NCI-H1417 treated with DMSO at 0.1 percent for 48 hours (cell line): ENCODE data around the gene INPP5A.
"Not testable (repeated sequence)": the region's sequence is repeated elsewhere in the genome, so short reads cannot be mapped to it uniquely, and the experiment has no call there.

ENCODE experiments used
- DNase-seq: peaks from one replicate; lab custom pipeline; 2025; lab: John Stamatoyannopoulos, UW

The INPP5A gene

DNA sequence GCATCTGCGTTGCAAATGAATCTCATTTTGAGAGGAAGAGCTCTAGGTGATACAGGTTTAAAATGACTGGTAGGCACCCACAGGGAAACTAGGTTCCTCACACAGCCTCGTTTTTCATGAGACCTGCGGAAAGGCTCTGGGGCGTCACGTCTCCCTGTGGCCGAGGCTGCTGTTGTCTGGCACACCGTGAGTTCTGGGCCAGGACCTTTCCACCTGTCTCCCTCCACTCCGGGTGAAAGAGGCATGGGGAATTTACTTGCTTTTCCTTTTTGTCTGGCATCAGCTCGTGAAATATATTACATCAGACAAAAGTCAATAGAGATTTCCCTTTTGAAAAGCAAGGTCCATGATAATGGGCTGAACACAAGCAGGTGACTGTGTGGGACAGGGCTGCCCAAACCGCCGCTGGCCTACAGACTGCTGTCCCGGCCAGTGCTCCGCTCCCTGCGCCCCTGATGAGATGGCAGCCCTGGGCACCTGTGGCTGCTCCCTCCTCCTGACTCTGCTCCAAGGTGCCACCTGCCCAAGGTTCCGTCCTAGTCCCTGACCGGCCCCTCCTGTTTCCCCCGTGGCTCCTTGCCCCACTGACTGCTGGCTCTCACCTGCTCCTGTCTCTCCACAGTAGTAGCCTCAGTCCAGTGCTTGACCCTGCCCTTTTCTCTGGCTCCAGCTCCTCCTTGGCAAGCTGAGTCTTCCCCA lies 138.8 kb downstream of the INPP5A start:
- no peak for DNase-seq

GRCh38 chr10:132677096-132677472 lies 139.5 kb downstream of the INPP5A start:
- DNase-seq = no peak

- DNase-seq = no peak
These were observed 140.1 kb downstream of the INPP5A start for GRCh38 chr10:132677473-132678227.

- no peak for DNase-seq
These were observed 141.0 kb downstream of the INPP5A start for GRCh38 chr10:132678436-132679216.

DNA sequence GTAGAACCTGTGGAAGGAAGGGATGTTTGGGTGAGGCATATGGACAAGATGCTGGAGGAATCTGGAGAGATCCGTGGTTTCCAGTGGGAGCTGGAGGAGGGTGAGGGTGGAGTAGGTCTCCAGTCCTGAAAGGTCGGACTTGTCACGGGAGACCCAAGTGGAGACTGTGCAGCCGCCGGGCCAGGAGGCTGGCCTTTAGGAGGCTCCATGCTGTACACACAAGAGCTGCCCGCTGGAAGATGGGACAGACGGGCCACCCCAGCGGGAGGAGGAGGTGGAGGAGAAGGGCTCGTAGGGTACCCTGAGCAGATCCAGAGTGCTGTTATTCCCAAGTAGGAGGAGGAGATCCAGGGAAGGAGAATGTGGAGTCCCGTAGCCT lies 141.6 kb downstream of the INPP5A start:
- no peak for DNase-seq

DNA sequence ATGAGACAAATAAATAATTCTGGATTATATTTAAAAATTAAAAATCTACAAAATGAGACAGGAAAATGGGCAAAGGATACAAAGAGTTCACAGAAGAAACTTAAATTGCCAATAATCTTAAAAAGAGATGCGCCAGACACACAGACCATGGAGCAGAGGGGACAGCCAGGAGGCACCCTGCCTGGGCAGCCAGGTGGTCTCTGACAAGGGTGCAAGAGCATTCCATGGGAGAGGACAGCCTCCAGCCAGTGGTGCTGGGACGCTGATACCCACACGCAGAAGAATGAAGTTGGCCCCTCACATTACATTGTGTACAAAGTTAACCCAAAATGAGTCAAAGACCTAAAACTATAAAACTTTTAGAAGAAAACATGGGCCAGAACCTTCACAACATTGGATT lies 142.1 kb downstream of the INPP5A start:
- DNase-seq = no peak

DNA sequence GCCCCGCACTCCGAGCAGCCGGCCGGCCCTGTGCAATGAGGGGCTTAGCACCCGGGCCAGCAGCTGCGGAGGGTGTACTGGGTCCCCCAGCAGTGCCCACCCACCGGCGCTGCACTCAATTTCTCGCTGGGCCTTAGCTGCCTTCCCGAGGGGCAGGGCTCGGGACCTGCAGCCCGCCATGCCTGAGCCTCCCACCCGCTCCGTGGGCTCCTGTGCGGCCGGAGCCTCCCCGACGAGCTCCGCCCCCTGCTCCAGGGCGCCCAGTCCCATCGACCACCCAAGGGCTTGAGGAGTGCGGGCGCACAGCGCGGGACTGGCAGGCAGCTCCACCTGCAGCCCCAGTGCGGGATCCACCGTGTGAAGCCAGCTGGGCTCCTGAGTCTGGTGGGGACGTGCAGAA lies 143.2 kb downstream of the INPP5A start:
- not testable (repeated sequence) for DNase-seq

DNA sequence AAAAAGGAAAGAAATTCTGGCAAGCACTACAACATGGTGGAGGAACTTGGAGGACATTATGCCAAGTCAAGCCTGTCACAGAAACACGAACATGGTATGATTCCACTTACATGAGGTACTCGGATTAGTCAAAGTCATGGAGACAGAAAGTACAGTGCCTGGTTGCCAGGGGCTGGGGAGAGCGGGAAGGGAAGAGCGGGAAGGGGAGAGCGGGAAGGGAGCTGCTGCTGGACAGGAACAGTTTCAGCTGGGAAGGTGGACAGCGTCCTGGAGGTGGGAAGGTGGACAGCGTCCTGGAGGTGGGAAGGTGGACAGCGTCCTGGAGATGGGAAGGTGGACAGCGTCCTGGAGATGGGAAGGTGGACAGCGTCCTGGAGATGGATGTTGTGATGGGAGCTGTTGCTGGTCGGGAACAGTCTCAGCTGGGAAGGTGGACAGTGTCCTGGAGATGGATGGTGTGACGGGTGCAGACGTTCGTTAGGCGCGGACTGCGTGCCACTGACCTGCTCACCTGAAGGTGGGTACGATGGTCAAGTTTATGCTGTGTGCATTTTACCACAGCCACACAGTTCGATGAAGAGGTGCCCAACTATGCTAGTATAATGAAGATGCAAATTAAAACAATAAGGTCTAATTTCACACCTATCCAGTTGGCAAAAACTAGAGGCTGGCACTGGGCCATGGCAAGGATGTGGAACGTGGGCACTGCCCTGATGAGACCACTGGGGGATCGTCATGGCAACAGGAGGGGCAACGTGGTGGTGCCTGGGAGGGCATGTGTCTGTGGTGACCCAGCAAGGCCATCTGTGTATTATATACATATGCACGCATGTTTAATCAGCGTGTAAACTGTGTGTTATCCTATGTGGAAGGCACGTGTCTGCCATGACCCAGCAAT lies 144.5 kb downstream of the INPP5A start:
- DNase-seq = no peak

DNA sequence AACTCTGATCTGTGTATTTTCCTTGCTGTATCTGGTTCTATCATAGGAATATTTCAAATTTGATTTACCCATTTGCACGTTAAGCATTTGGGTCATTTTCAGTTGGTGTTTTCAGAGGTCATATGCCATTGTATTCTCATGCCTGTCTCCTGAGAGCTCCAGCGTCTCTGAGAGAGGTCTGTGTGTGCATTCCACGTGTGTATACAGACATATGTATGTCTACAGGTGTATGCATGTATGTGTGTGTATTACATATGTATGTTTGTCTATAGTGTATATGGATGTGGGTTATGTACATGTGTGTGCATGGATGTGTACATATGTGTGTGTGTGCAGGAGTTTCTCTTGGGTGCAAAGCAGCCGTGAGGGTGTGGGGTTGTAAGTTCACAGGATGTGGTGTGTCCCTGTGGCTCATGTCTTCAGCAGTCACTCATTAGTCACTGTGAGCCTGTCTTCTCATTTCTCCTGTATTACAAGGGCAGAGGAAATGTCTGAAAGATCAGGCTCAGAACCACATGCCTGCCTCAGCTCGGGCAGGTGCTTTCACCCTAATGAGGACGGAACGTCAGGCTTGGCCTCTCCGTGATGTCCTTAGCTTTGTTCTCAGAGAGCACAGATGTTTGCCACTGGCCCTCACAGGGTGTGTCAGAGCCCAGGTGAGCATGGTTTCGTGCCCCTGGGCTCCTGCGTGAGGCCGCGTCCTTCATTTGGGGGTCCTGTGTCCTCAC lies 146.7 kb downstream of the INPP5A start:
- no peak for DNase-seq

GRCh38 chr10:132685101-132685891 lies 147.7 kb downstream of the INPP5A start:
- DNase-seq = no peak

GRCh38 chr10:132685921-132686680 lies 148.5 kb downstream of the INPP5A start:
- DNase-seq = no peak

- DNase-seq = no peak
These were observed 149.8 kb downstream of the INPP5A start for GRCh38 chr10:132687181-132687892.

DNA sequence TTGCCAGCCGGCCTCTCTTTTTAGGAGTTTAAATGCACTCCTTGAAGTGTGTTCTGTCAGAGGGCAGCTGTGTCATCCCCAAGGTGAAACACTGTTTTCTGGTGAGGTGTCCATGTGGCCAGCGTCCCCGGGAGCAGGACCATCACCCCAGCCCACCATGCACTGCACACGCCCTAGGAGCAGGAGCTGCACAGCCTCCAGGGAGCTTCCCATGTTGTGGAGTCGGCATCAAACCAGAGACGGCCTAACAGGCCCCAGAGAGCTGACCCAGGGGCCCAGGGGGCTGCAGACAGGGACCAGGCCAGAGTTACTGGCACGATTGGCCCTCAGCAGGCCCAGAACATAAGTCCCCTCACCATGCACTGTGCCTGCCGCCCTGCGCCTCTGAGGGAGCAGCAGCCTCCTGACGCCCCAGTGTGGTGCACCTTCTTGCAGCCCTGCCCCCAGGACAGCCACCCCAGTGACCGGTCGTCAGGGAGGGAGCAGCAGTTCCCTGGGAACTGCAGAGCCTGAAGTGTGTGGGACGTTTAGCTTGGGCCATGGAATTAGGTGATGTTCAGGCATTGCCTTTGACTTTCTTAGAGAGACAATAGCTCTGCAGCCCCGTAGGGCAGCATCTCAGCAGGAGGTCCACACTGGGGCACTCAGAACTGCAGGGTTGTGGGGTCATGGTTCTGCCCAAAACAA lies 150.4 kb downstream of the INPP5A start:
- DNase-seq = no peak

- no peak for DNase-seq
These were observed 151.2 kb downstream of the INPP5A start for GRCh38 chr10:132688580-132689420.

- DNase-seq = no peak
These were observed 152.3 kb downstream of the INPP5A start for GRCh38 chr10:132689721-132690360.

DNA sequence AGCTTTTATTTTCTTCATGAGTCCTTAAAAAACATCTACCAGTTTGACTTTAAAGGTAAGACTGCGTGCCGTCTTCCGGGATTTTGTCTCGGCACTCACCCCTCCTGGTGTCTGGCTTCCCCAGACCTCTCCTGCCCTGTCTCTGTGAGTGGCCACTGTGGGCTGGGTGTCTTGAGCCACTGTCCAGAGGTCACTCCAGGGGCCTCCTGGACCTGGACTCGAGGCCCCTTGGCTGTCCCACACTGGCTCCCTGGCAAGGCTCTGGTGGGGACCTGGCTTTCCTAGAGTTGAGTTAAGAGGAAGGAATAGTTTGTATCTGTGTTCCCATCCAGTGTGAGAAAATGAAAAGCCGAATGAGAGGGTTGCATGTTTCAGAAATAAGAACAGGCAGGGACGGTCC lies 152.8 kb downstream of the INPP5A start:
- DNase-seq = no peak
